Esophagus muscularis mucosa (tissue), 4 donors: ENCODE results near the gene NUMA1. TPM values are rescaled to one million over a fixed set of nuclear protein-coding genes. Genes with fewer than 3 reads are reported as not detected.

Experiments
- DNase-seq: peaks from one replicate; pipeline ENCODE4 v3.0.0-alpha.2; 2017; ENCODE audit errors: extremely low spot score
- H3K27ac ChIP-seq, 4 donors: fragments of 200-600 bp; sonication (generic); replicated peaks in 1 of 4; 1 replicate in 3 of 4; 2 replicates in 1 of 4; pipeline ENCODE4 v1.5.1; 2016 to 2019; ENCODE audit warnings: mild to moderate bottlenecking in 1 of 4
- H3K27me3 ChIP-seq, 4 donors: fragments of 200-600 bp; sonication (generic); one replicate each; pipeline versions ENCODE4 v1.5.1 to v1.6.0; 2016 to 2019
- H3K36me3 ChIP-seq, 4 donors: fragments of 200-600 bp; sonication (generic); one replicate each; pipeline ENCODE4 v1.5.1; 2016 to 2019
- H3K4me1 ChIP-seq, 4 donors: fragments of 200-600 bp; sonication (generic); one replicate each; pipeline ENCODE4 v1.5.1; 2016 to 2019
- H3K4me3 ChIP-seq, 4 donors: fragments of 200-600 bp; sonication (generic); 1 replicate in 2 of 4; 2 replicates in 2 of 4; pipeline ENCODE4 v1.5.1; 2016 to 2019; ENCODE audit warnings: mild to moderate bottlenecking in 4 of 4, moderate library complexity in 1 of 4
- H3K9me3 ChIP-seq, 4 donors: fragments of 200-600 bp; sonication (generic); 1 replicate in 3 of 4; 2 replicates in 1 of 4; pipeline ENCODE4 v1.5.1; 2016 to 2019
- EP300 ChIP-seq: sonication (generic); formaldehyde crosslinking; IDR thresholded peaks from one replicate; pipeline ENCODE4 v1.6.1; 2017; ENCODE audit warnings: antibody characterized with exemption
- POLR2A ChIP-seq: fragments of 450-650 bp; IDR thresholded peaks from one replicate; pipeline ENCODE4 v1.6.1; 2017; ENCODE audit warnings: antibody characterized with exemption, moderate library complexity, mild to moderate bottlenecking, low read depth
- POLR2AphosphoS5 ChIP-seq, 2 donors: sonication (generic); formaldehyde crosslinking; IDR thresholded peaks; one replicate each; pipeline ENCODE4 v1.6.1; 2017; ENCODE audit warnings: antibody characterized with exemption in 2 of 2
- WGBS: methylation state at CpG from one replicate; pipeline ENCODE4 v1.1.5; 2018; 5-methylcytosine and 5-hydroxymethylcytosine counted together
- intact Hi-C: fragments of 100-400 bp; cut with DNase I; formaldehyde crosslinking; loops from one replicate; pipeline ENCODE4 v1.15.1; 2023
- total RNA-seq, 4 donors: library from RNA; depleted of rRNA; stranded (reverse); fragments of >200 nt; gene quantifications; one replicate each; pipeline versions ENCODE4 v1.1.0 to v1.2.1, GENCODE V29; 2016
- TF ChIP-seq, protein P1 (sequence below), 3 experiments: fragments of 200-600 bp in 2 of 3; fragments of 450-650 bp in 1 of 3; sonication (generic) in 2 of 3; IDR thresholded peaks; one replicate each; pipeline ENCODE4 v1.5.1; 2017 to 2019; ENCODE audit warnings: antibody characterized with exemption in 3 of 3, mild to moderate bottlenecking in 2 of 3, moderate library complexity in 1 of 3

NUMA1 gene
- total RNA-seq, 4 donors from 2014 or later: 214 to 328 (median 272) TPM

DNA sequence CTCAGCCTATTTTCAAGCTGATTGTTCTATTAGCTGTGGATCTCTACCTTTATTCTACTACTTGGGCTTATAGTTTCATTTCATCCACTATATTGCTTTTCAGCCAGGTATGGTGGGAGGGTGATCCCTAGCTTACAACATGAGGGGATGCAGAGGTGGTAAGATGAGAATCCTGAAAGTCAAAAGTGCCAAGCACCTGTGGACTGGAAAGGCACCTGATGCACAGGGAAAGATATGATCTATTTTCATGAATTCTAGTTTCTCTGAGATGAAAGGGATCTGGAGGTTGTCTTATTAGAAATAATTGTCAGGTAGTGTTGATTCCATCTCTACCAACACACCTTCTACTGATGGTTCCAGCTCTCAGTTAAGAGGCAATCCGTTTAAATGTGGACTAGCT is 103.3 kb downstream of the NUMA1 start:
- Histone ChIP-seq H3K27me3 (no peaks in the 10 kb centered on the region), H3K4me1 (peaks cover 0 to 25% (median 13%) of the 10 kb centered on the region in 4 donors), H3K4me3 (no peak overlapping the region), H3K9me3 (no peaks in the 10 kb centered on the region), H3K36me3 (peaks cover 0 to 23% (median 7%) of the 10 kb centered on the region in 4 donors), H3K27ac (no peak overlapping the region)
- no peak for DNase-seq
- no peak for TF ChIP-seq EP300
- TF ChIP-seq, protein P1, sequence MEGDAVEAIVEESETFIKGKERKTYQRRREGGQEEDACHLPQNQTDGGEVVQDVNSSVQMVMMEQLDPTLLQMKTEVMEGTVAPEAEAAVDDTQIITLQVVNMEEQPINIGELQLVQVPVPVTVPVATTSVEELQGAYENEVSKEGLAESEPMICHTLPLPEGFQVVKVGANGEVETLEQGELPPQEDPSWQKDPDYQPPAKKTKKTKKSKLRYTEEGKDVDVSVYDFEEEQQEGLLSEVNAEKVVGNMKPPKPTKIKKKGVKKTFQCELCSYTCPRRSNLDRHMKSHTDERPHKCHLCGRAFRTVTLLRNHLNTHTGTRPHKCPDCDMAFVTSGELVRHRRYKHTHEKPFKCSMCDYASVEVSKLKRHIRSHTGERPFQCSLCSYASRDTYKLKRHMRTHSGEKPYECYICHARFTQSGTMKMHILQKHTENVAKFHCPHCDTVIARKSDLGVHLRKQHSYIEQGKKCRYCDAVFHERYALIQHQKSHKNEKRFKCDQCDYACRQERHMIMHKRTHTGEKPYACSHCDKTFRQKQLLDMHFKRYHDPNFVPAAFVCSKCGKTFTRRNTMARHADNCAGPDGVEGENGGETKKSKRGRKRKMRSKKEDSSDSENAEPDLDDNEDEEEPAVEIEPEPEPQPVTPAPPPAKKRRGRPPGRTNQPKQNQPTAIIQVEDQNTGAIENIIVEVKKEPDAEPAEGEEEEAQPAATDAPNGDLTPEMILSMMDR (IDR thresholded peaks at IDR 0.05): no peak
- TF ChIP-seq POLR2A: no peak
- TF ChIP-seq POLR2AphosphoS5 (IDR thresholded peaks at IDR 0.05): no peak
- intact Hi-C loops: no loop called here
- 74% methylated on average over 1 of the region's 1 CpG for WGBS

DNA sequence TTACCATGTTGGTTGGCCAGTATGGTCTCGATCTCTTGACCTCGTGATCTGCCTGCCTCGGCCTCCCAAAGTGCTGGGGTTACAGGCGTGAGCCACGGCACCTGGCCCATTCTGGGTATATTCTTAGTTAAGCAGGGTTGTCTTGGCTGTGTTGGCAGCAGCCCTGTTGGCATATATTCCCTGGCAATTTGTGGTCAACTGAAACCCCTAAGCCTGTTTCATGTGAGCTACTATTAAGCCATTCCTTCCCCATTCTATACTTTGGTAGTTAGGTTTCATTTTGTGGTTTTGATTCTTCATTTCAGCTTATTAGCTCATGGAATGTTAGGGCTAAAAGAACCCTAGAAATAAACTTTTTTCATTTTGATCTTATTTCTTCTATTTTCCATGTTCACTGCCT is 103.8 kb downstream of the NUMA1 start:
- TF ChIP-seq EP300 (no peak), POLR2AphosphoS5 (IDR thresholded peaks at IDR 0.05) (no peak), POLR2A (no peak)
- TF ChIP-seq, protein P1 (IDR thresholded peaks at IDR 0.05): no peak
- Histone ChIP-seq H3K4me1 (peaks cover 0 to 26% (median 13%) of the 10 kb centered on the region in 4 donors), H3K4me3 (no peak overlapping the region), H3K9me3 (no peaks in the 10 kb centered on the region), H3K27me3 (no peaks in the 10 kb centered on the region), H3K27ac (no peak overlapping the region), H3K36me3 (peaks cover 0 to 23% (median 7%) of the 10 kb centered on the region in 4 donors)
- DNase-seq: no peak
- intact Hi-C loops: no loop called here
- 95% methylated on average over 4 of the region's 5 CpGs for WGBS

DNA sequence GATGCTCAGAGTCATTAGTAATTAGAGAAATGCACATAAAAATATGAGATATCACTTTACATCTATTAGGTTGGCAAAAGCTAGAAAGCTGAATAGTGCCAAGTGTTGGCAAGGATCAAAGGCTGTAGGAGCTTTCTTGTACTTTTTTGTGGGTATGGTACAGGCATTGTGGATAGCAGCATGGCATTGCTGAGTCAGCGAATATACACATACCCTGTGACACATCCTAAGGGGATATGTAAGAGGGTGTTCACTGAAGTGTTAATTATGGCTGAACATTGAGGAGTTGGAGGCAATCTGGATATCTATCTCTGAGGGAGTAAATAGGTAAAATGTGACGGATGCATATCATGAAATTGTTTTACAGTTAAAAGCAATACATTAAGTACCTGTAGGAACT is 108.7 kb downstream of the NUMA1 start:
- Histone ChIP-seq H3K9me3 (no peaks in the 10 kb centered on the region), H3K36me3 (peaks cover 0 to 30% (median 21%) of the 10 kb centered on the region in 4 donors), H3K4me1 (peaks cover 0 to 7% (median 0%) of the 10 kb centered on the region in 4 donors), H3K27ac (no peak overlapping the region), H3K4me3 (no peak overlapping the region), H3K27me3 (no peaks in the 10 kb centered on the region)
- intact Hi-C loops: no loop called here
- no peak for TF ChIP-seq POLR2AphosphoS5 (IDR thresholded peaks at IDR 0.05)
- no peak for TF ChIP-seq EP300
- no peak for TF ChIP-seq POLR2A
- TF ChIP-seq, protein P1 (IDR thresholded peaks at IDR 0.05): no peak
- WGBS: 90% methylated on average over 2 of the region's 2 CpGs
- DNase-seq: no peak

DNA sequence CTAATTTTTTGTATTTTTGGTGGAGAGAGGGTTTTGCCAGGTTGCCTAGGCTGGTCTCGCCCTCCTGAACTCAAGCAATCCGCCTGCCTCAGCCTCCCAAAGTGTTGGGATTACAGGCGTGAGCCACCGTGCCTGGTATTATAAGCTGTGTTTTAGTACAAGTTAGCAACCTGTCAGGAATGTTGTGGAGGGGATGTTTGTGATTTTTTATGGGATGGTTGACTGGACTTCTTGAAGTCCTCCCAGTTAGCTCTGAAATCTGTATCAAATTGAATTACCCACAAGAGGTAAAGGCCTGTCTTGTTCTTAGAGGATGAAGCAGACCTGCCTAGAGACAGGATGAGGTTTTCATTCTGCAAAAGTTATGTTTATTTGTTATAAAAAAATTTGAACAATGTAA is 115.7 kb downstream of the NUMA1 start:
- H3K27me3 ChIP-seq: no peaks in the 10 kb centered on the region
- DNase-seq: no peak
- no peaks in the 10 kb centered on the region for H3K9me3 ChIP-seq
- no peak overlapping the region for H3K4me3 ChIP-seq
- WGBS: 98% methylated on average over 4 of the region's 4 CpGs
- peaks cover 13 to 55% (median 39%) of the 10 kb centered on the region in 4 donors for H3K36me3 ChIP-seq
- peaks cover 0 to 10% (median 8%) of the 10 kb centered on the region in 4 donors for H3K4me1 ChIP-seq
- no peak overlapping the region for H3K27ac ChIP-seq
- TF ChIP-seq POLR2A: no peak
- no peak for TF ChIP-seq EP300
- TF ChIP-seq, protein P1 (IDR thresholded peaks at IDR 0.05): no peak
- no peak for TF ChIP-seq POLR2AphosphoS5 (IDR thresholded peaks at IDR 0.05)
- intact Hi-C loops: no loop called here

DNA sequence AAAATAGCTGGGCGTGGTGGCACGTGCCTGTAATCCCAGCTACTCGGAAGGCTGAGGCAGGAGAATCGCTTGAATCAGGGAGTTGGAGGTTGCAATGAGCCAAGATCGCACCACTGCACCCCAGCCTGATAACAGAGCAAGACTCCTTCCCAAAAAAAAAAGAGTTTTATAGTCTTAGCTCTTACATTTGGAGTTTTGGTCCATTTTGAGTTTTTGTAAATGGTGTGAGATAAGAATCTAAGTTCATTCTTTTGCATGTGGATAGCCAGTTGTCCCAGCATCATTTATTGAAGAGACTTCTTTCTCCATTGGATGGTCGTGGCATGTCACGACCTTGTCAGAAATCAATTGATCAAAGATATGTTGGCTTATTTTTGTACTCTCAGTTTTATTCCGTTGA is 116.9 kb downstream of the NUMA1 start:
- peaks cover 13 to 52% (median 39%) of the 10 kb centered on the region in 4 donors for H3K36me3 ChIP-seq
- no peaks in the 10 kb centered on the region for H3K9me3 ChIP-seq
- H3K4me3 ChIP-seq: no peak overlapping the region
- no peak for DNase-seq
- peaks cover 0 to 10% (median 8%) of the 10 kb centered on the region in 4 donors for H3K4me1 ChIP-seq
- WGBS: 93% methylated on average over 8 of the region's 8 CpGs
- TF ChIP-seq POLR2AphosphoS5 (IDR thresholded peaks at IDR 0.05): no peak
- no peak for TF ChIP-seq EP300
- TF ChIP-seq, protein P1 (IDR thresholded peaks at IDR 0.05): no peak
- TF ChIP-seq POLR2A: no peak
- intact Hi-C loops: no loop called here
- no peaks in the 10 kb centered on the region for H3K27me3 ChIP-seq
- peak overlapping the region in 2 of 4 donors; percentile 36 to 39 for H3K27ac ChIP-seq
